Ishikawa (cell line): ENCODE results near the gene ALOX5.

Experiments
- CEBPB ChIP-seq: IDR thresholded peaks from 2 replicates; pipeline ENCODE4 v1.6.1; 2012
- CREB1 ChIP-seq: IDR thresholded peaks from 2 replicates; pipeline ENCODE4 v1.6.1; 2012; ENCODE audit warnings: low read depth
- EGR1 ChIP-seq: IDR thresholded peaks from 2 replicates; pipeline ENCODE4 v1.6.1; 2012
- EP300 ChIP-seq: IDR thresholded peaks from 2 replicates; pipeline ENCODE4 v1.6.1; 2012; ENCODE audit warnings: borderline replicate concordance
- TAF1 ChIP-seq: IDR thresholded peaks from 2 replicates; pipeline ENCODE4 v1.6.1; 2012; ENCODE audit warnings: low read depth, mild to moderate bottlenecking
- TEAD4 ChIP-seq: IDR thresholded peaks from 2 replicates; pipeline ENCODE4 v1.6.1; 2012
- YY1 ChIP-seq: IDR thresholded peaks from 2 replicates; pipeline ENCODE4 v1.6.1; 2012; ENCODE audit warnings: low read depth
- TF ChIP-seq, protein P1 (sequence below): IDR thresholded peaks from 2 replicates; pipeline ENCODE4 v1.6.1; 2012

DNA sequence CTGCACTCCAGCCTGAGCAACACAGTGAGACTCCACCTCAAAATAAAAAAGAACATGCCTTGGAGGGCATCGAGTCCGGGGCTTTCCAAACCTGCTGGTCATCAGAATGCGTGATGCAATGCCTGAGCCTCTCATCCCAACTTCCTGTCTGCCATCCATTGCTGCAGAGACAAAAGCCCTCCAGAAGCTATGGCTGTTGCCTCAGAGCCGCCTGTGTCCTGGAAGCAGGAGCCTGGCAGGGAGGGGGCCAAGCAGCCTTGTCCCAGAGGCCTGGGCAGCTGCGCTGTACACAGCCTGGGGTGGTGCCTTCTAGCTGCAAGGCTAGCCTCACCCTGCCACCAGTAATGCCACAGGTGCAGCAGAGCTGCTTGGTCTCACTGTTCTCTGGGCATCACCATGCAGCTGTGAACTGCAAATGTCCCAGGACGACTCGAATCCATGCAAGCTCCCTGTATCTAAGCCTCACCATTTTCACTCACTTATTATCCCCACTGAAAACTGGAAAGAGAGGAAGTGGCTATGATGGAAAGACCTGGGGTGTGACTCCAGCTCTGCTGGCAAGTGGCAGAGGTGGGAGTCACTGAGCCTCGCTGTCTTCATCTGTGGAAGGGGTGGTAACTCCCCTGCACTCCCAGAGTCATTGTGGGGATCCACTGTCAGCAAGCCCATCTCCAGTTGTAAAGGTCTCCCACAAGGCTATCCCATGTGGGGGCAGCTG, 7.0 kb downstream of the ALOX5 start:
- no peak for TF ChIP-seq TAF1
- TF ChIP-seq EP300, result no peak
- TF ChIP-seq YY1, result no peak
- no peak for TF ChIP-seq TEAD4
- TF ChIP-seq CREB1, result no peak
- TF ChIP-seq, protein P1, sequence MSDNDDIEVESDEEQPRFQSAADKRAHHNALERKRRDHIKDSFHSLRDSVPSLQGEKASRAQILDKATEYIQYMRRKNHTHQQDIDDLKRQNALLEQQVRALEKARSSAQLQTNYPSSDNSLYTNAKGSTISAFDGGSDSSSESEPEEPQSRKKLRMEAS, result no peak
- no peak for TF ChIP-seq CEBPB
- TF ChIP-seq EGR1, result no peak
